C4-2B (cell line): ENCODE data around the gene APOE.

ENCODE experiments used
- H3K27ac ChIP-seq: fragments of 450-650 bp; 2 replicates; pipeline ENCODE4 v1.5.1; 2017
- ZFX ChIP-seq: fragments of 450-650 bp; IDR thresholded peaks from 2 replicates; pipeline ENCODE4 v1.6.1; 2017
- TF ChIP-seq, protein P1 (sequence below): fragments of 450-650 bp; conservative IDR thresholded peaks from 2 replicates; pipeline ENCODE4 v1.5.1; 2017; ENCODE audit warnings: mild to moderate bottlenecking

APOE gene

DNA sequence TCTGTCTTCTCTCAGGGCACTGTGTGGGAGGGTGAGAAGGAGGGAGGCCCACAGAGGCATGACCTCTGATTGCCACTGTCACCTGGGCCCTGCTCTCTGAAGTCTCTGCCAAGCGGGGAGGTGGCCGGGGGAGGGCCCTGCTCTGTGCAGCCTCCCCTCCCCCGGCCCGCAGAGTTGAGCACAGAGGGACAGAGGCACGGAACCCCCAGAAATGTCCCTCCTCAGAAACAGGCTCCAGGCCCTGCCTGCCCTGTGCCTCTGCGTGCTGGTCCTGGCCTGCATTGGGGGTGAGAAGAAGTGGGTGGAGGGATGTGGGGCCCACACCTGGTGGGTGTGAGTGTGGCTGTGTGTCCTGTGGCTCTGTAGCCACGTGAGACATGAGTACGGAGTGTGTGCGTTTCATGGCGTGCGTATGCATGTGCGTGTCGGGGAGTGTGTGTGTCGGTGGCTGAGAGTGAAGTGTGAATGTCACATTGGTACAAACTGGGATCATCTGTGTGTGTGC lies 36.5 kb downstream of the APOE start, which contains the start of gene APOC4:
TSS of gene APOC4 (plus strand) at position 171 of the 505 bp plus-strand sequence. CDS start at position 212, 41 bp downstream.
- H3K27ac ChIP-seq = no peak within 1 kb of the TSS
- TF ChIP-seq, protein P1, sequence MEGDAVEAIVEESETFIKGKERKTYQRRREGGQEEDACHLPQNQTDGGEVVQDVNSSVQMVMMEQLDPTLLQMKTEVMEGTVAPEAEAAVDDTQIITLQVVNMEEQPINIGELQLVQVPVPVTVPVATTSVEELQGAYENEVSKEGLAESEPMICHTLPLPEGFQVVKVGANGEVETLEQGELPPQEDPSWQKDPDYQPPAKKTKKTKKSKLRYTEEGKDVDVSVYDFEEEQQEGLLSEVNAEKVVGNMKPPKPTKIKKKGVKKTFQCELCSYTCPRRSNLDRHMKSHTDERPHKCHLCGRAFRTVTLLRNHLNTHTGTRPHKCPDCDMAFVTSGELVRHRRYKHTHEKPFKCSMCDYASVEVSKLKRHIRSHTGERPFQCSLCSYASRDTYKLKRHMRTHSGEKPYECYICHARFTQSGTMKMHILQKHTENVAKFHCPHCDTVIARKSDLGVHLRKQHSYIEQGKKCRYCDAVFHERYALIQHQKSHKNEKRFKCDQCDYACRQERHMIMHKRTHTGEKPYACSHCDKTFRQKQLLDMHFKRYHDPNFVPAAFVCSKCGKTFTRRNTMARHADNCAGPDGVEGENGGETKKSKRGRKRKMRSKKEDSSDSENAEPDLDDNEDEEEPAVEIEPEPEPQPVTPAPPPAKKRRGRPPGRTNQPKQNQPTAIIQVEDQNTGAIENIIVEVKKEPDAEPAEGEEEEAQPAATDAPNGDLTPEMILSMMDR = no peak
- no peak for TF ChIP-seq ZFX

DNA sequence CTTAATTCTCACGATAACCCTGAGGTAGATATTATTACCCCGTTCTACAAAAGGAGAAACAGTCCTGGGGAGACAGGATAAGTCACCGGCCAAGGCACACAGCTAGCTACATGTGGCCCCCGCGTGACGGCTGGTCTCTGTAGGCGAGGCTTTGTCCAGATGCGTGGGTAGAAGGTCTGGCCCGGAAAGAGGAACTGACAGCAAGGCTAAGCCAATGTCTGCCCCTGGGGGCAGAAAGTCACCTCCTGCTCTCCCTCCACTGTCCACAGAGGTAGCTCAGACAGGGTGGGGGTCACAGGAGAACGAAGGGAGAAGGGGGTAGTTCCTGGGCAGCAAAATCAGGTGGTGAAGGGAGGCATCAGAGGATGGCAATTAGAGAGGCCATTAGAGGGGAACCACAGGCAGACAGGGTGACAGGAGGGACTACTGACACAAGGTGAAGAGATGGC lies 38.2 kb downstream of the APOE start:
- TF ChIP-seq, protein P1 = no peak
- H3K27ac ChIP-seq = no peak overlapping the region

DNA sequence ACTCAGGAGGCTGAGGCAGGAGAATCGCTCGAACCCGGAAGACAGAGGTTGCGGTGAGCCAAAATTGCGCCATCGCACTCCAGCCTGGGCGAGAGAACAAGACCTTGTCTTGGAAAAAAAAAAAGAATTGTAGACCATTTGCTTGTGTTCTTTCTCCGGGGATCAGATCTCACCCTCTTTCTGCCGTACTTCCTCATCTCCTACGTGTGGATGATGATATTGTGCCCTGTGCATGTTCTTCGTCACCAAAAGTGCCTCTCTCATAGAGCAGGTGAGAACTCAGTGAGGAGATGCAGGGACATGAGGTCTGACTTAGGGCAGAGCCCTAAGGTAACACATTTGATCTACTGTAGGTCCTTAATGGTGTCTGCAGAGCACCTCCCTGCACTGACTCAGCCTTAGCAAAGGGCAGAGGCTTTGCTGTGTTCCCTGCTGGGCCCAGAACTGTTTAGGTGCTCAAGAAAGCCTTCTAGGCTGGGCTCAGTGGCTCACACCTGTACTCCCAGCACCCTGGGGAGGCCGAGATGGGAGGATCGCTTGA lies 41.5 kb downstream of the APOE start:
- TF ChIP-seq, protein P1 = no peak
- no peak for TF ChIP-seq ZFX
- H3K27ac ChIP-seq = no peak overlapping the region

DNA sequence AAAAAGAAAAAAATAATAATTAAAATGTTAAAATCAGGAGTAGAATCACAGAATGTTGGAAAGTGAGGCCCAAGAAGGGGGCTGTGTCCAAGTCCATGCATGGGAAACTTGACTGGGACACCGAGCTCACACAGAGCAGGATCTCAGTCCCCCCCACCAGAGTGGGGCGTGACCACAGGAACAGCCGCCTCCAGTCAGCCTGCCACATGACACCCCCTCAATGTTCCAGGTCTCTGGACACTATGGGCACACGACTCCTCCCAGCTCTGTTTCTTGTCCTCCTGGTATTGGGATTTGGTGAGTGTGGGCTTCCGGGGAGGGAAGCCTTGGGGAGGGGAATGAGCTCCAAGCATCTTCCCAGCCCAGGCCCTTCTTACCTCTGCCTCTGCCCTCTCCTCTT lies 42.6 kb downstream of the APOE start:
- H3K27ac ChIP-seq = no peak overlapping the region
- TF ChIP-seq, protein P1 = no peak
- no peak for TF ChIP-seq ZFX

DNA sequence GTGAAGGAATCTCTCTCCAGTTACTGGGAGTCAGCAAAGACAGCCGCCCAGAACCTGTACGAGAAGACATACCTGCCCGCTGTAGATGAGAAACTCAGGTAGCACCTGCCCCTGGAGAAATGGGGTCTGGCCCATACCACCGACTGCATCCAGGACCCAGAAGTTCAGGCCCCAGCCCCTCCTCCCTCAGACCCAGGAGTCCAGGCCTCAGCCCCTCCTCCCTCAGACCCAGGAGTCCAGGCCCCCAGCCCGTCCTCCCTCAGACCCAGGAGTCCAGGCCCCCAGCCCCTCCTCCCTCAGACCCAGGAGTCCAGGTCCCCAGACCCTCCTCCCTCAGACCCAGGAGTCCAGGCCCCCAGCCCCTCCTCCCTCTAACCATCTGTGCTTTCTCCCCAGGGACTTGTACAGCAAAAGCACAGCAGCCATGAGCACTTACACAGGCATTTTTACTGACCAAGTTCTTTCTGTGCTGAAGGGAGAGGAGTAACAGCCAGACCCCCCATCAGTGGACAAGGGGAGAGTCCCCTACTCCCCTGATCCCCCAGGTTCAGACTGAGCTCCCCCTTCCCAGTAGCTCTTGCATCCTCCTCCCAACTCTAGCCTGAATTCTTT lies 43.3 kb downstream of the APOE start:
- TF ChIP-seq ZFX = no peak
- TF ChIP-seq, protein P1 = no peak

DNA sequence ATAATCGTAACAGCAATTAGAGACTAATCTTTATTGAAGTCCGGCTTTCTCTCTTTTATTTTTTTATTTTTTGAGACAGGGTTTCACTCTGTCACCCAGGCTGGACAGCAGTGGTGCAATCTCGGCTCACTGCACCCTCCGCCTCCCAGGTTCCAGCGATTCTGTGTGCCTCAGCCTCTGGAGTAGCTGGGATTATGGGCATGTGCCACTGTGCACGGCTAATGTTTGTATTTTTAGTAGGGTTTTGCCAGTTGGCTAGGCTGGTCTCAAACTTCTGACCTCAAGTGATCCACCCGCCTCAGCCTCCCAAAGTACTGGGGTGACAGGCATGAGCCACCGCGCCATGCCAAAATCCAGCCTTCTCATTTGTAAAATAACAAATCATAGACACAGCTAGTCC lies 44.0 kb downstream of the APOE start:
- no peak overlapping the region for H3K27ac ChIP-seq
- TF ChIP-seq ZFX = no peak
- TF ChIP-seq, protein P1 = no peak

More for the DNA sequence above, 43.3 kb downstream of the APOE start:
- no peak overlapping the region for H3K27ac ChIP-seq
